Raji (cell line): ENCODE measurements around the gene NUDT16L1.

ENCODE experiments used
- POLR2A ChIP-seq: IDR thresholded peaks from 2 replicates; pipeline ENCODE4 v1.6.1; 2011; ENCODE audit warnings: low read depth, low read length, control low read depth; ENCODE audit not compliant: insufficient read depth

Gene NUDT16L1

GRCh38 chr16:4736546-4736945 lies 43.2 kb downstream of the NUDT16L1 start:
- no peak for TF ChIP-seq POLR2A

GRCh38 chr16:4737545-4737944 lies 44.2 kb downstream of the NUDT16L1 start:
- TF ChIP-seq POLR2A: no peak

GRCh38 chr16:4743226-4743878 lies 50.0 kb downstream of the NUDT16L1 start:
- TF ChIP-seq POLR2A: no peak

GRCh38 chr16:4744555-4745273 lies 51.4 kb downstream of the NUDT16L1 start:
- TF ChIP-seq POLR2A: no peak

DNA sequence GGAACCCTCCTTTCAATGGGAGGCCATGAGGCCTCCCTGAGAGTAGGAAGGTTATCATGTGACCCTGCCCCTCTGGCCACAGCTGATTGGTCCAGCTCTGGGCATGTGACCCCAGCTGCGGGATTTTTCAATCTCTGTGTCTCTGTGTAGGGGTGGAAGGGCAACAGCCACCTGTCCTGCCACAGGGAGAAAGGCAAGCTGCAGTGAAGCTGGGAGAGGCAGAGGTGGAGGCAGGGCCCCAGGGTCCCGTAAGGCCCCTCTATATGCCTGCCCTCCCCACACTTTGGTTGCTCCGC lies 51.9 kb downstream of the NUDT16L1 start:
- no peak for TF ChIP-seq POLR2A
